ENCODE measurements around the gene CDC42EP2.

GRCh38 chr11:65277631-65278277, 36.9 kb upstream of the CDC42EP2 start:
- TF ChIP-seq CTCF (optimal IDR thresholded peaks at IDR 0.05 in 1 of 3, IDR thresholded peaks at IDR 0.05 in 1 of 3, conservative IDR thresholded peaks at IDR 0.05 in 1 of 3; ENCODE audit: extremely low read depth in 1 of 3, insufficient read depth in 2 of 3, low read length in 3 of 3): no peak
- TF ChIP-seq EZH2 (IDR thresholded peaks at IDR 0.05; ENCODE audit: low read length): no peak

Measured in keratinocyte (primary cell).